HEK293T (cell line): ENCODE results near the gene PLEKHO1.
"Not testable (repeated sequence)": the region's sequence is repeated elsewhere in the genome, so short reads cannot be mapped to it uniquely, and the experiment has no call there.

Source experiments
- CTCF ChIA-PET: fragments of 350-600 bp; formaldehyde crosslinking; extraction: SDS; loops from one replicate; lab custom pipeline; 2021; ENCODE audit warnings: antibody characterized with exemption, inconsistent platforms; lab: Yijun Ruan, JAX
- POLR2A ChIA-PET: fragments of 350-600 bp; formaldehyde crosslinking; extraction: SDS; loops from one replicate; lab custom pipeline; 2020; ENCODE audit warnings: antibody characterized with exemption, inconsistent platforms; lab: Yijun Ruan, JAX
- DNase-seq: peaks from one replicate; pipeline ENCODE4 v3.0.0; 2012; ENCODE audit warnings: mixed read lengths; ENCODE audit errors: extremely low spot score
- ARNT ChIP-seq: fragments of 450-650 bp; IDR thresholded peaks from 2 replicates; pipeline ENCODE4 v1.6.1; 2017; ENCODE audit warnings: mild to moderate bottlenecking
- BHLHE40 ChIP-seq: fragments of 450-650 bp; IDR thresholded peaks from 2 replicates; pipeline ENCODE4 v1.6.1; 2016; ENCODE audit warnings: mild to moderate bottlenecking, moderate library complexity, borderline replicate concordance
- CTBP1 ChIP-seq: fragments of 450-650 bp; IDR thresholded peaks from 2 replicates; pipeline ENCODE4 v1.6.1; 2016; ENCODE audit warnings: borderline replicate concordance
- ELF4 ChIP-seq: fragments of 450-650 bp; IDR thresholded peaks from 2 replicates; pipeline ENCODE4 v1.6.1; 2017; ENCODE audit warnings: antibody characterized with exemption
- FOXA1 ChIP-seq: fragments of 450-650 bp; IDR thresholded peaks from 2 replicates; pipeline ENCODE4 v1.6.1; 2016; ENCODE audit warnings: mild to moderate bottlenecking
- FOXK2 ChIP-seq: fragments of 450-650 bp; IDR thresholded peaks from 2 replicates; pipeline ENCODE4 v1.6.1; 2016; ENCODE audit warnings: mild to moderate bottlenecking
- FOXM1 ChIP-seq: fragments of 450-650 bp; IDR thresholded peaks from 2 replicates; pipeline ENCODE4 v1.6.1; 2017; ENCODE audit warnings: mild to moderate bottlenecking, borderline replicate concordance
- HDGF ChIP-seq: fragments of 450-650 bp; IDR thresholded peaks from 2 replicates; pipeline ENCODE4 v1.6.1; 2017; ENCODE audit warnings: antibody characterized with exemption, borderline replicate concordance
- L3MBTL2 ChIP-seq: fragments of 450-650 bp; conservative IDR thresholded peaks from 2 replicates; pipeline ENCODE4 v1.6.1; 2016; ENCODE audit warnings: mild to moderate bottlenecking
- LEF1 ChIP-seq: fragments of 450-650 bp; IDR thresholded peaks from 2 replicates; pipeline ENCODE4 v1.6.1; 2017; ENCODE audit warnings: mild to moderate bottlenecking, borderline replicate concordance
- NFRKB ChIP-seq: fragments of 450-650 bp; IDR thresholded peaks from 2 replicates; pipeline ENCODE4 v1.6.1; 2016; ENCODE audit warnings: mild to moderate bottlenecking, moderate library complexity
- PKNOX1 ChIP-seq: fragments of 450-650 bp; IDR thresholded peaks from 2 replicates; pipeline ENCODE4 v1.6.1; 2016
- SP1 ChIP-seq: fragments of 450-650 bp; IDR thresholded peaks from 2 replicates; pipeline ENCODE4 v1.6.1; 2017
- SUZ12 ChIP-seq: fragments of 450-650 bp; IDR thresholded peaks from 2 replicates; pipeline ENCODE4 v1.6.1; 2016; ENCODE audit warnings: mild to moderate bottlenecking
- TARDBP ChIP-seq: fragments of 450-650 bp; IDR thresholded peaks from 2 replicates; pipeline ENCODE4 v1.6.1; 2016
- ZNF384 ChIP-seq: fragments of 450-650 bp; IDR thresholded peaks from 2 replicates; pipeline ENCODE4 v1.6.1; 2016

The PLEKHO1 gene

GRCh38 chr1:150118716-150119115, 31.0 kb upstream of the PLEKHO1 start:
- POLR2A ChIA-PET: no interaction called here
- DNase-seq: no peak
- TF ChIP-seq NFRKB: no peak
- no peak for TF ChIP-seq L3MBTL2
- no peak for TF ChIP-seq TARDBP
- no peak for TF ChIP-seq SUZ12
- no peak for TF ChIP-seq PKNOX1
- TF ChIP-seq FOXK2: no peak
- TF ChIP-seq LEF1: no peak
- no peak for TF ChIP-seq ZNF384
- TF ChIP-seq ELF4: no peak
- TF ChIP-seq CTBP1: no peak
- TF ChIP-seq FOXM1: no peak
- no peak for TF ChIP-seq SP1
- TF ChIP-seq FOXA1: no peak
- CTCF ChIA-PET: no interaction called here

DNA sequence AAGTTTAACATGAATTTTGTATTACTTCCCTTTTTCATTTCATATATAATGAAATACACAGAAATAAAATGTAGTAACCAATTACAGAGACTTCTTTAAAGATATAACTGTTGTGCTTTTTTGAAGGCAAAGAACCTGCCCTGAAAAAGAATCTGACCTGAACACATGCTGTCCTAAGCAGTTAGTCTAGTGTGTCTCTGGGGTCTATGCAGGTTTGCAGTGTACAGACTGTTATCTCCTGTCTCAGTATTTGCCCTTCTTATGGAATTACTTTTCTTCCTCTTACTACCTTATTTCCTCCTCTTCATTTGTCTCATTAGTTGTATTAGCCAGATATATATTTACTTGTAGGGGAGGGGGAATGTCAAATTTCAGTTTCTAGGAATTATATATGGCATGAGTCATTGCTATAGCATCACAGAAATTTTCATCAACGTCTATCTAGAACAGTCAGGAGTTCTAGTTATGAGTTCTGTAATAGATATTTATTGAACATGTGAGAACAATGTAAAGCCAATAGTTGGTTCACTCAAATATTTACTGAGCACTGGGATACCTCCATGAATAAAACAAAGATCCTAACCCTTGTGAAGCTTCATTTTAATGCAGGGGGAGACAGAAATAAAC, 28.4 kb upstream of the PLEKHO1 start:
- no peak for TF ChIP-seq HDGF
- no peak for TF ChIP-seq NFRKB
- no peak for TF ChIP-seq PKNOX1
- no peak for TF ChIP-seq SUZ12
- no peak for TF ChIP-seq FOXA1
- POLR2A ChIA-PET: no interaction called here
- DNase-seq: no peak
- CTCF ChIA-PET: no interaction called here

- CTCF ChIA-PET: interaction anchor here (0.6 kb wide), 1 partner anchor 10 kb away, joined by 3 read pairs; no protein-coding TSS in a partner anchor
- POLR2A ChIA-PET: no interaction called here
- TF ChIP-seq SP1: no peak
- TF ChIP-seq LEF1: no peak
- TF ChIP-seq L3MBTL2: no peak
- no peak for TF ChIP-seq SUZ12
- no peak for DNase-seq
Measured at GRCh38 chr1:150126811-150127210, 22.9 kb upstream of the PLEKHO1 start.

GRCh38 chr1:150127464-150127863, 22.3 kb upstream of the PLEKHO1 start:
- POLR2A ChIA-PET: no interaction called here
- DNase-seq: no peak
- CTCF ChIA-PET: interaction anchor here (0.6 kb wide), 3 partner anchors 9 to 141 kb away, joined by 3 to 5 read pairs (median 3); no protein-coding TSS in a partner anchor
- no peak for TF ChIP-seq FOXM1
- no peak for TF ChIP-seq LEF1
- TF ChIP-seq ZNF384: no peak
- no peak for TF ChIP-seq L3MBTL2
- no peak for TF ChIP-seq FOXA1
- no peak for TF ChIP-seq FOXK2
- TF ChIP-seq BHLHE40: no peak
- no peak for TF ChIP-seq HDGF
- TF ChIP-seq ARNT: no peak

DNA sequence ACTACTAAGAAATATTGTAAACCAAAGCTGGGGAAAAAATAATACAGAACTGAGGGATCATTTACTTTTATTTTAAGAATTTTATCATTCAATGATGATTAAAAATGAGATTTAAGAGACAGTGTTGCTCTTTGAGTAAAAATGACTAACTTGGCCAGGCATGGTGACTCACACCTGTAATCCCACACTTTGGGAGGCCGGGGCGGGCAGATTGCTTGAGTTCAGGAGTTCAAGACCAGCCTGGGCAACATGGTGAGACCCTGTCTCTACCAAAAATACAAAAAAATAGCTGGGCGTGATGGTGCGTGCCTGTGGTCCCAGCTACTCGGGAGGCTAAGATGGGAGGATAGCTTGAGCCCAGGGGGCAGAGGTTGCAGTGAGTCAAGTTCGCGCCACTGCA, 21.8 kb upstream of the PLEKHO1 start:
- no peak for DNase-seq
- TF ChIP-seq BHLHE40 (no peak), FOXM1 (no peak), ZNF384 (no peak), LEF1 (no peak), L3MBTL2 (no peak), SP1 (no peak), PKNOX1 (no peak), HDGF (no peak), ELF4 (no peak), SUZ12 (no peak), TARDBP (no peak), CTBP1 (no peak), FOXA1 (no peak), FOXK2 (no peak), ARNT (no peak), NFRKB (no peak)
- CTCF ChIA-PET: interaction anchor here (0.6 kb wide), 2 partner anchors 11 to 141 kb away, joined by 3 to 5 read pairs; no protein-coding TSS in a partner anchor
- POLR2A ChIA-PET: no interaction called here

DNA sequence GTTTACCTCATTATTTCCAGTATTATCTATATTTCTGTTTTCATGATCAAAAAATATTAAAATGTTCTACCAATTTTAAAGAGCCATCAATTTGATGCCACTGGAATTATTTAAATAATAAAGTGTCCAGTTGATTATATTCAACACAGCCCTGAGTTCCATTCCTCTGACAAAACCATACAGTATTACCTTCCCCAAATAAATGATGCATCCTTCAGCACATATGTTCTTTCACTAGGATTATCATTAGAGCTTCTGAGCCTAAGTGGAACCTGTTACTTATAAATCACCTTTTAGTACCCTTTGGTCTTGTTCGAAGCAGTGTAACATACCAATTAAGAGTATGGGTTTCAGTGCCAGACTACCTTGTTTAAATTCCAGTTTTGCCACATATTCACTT, 17.3 kb upstream of the PLEKHO1 start:
- POLR2A ChIA-PET: no interaction called here
- no peak for TF ChIP-seq SP1
- no peak for TF ChIP-seq TARDBP
- no peak for TF ChIP-seq ELF4
- no peak for TF ChIP-seq ZNF384
- no peak for TF ChIP-seq NFRKB
- DNase-seq: no peak
- CTCF ChIA-PET: no interaction called here

- no peak for DNase-seq
- CTCF ChIA-PET: no interaction called here
- no peak for TF ChIP-seq ARNT
- TF ChIP-seq ZNF384: no peak
- no peak for TF ChIP-seq LEF1
- TF ChIP-seq FOXA1: no peak
- no peak for TF ChIP-seq SP1
- TF ChIP-seq TARDBP: no peak
- POLR2A ChIA-PET: no interaction called here
Measured at GRCh38 chr1:150134537-150134936, 15.2 kb upstream of the PLEKHO1 start.

DNA sequence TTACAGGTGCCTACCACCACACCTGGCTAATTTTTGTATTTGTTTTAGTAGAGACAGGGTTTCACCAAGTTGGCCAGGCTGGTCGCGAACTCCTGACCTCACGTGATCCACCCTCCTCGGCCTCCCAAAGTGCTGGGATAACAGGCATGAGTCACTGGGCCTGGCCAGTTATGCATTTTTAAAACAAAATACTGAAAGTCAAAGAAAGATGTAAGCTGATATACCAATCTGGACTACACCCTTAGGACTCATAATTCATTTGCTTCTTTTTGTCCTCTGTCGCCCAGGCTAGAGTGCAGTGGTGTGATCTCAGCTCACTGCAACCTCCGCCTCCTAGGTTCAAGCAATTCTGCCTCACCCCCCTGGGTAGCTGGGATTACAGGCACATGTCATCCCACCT, 14.3 kb upstream of the PLEKHO1 start:
- CTCF ChIA-PET: interaction anchor here (0.5 kb wide), 1 partner anchor 1318 kb away, joined by 3 read pairs; no protein-coding TSS in a partner anchor
- DNase-seq, POLR2A ChIA-PET: not testable (repeated sequence)
